Activated CD8-positive, alpha-beta memory T cell treated with anti-CD3 and anti-CD28 coated beads, Interleukin-2, amount 10 ng/mL, durations not matched to agents 7 days and 5 days (primary cell): Measurements from ENCODE around the gene OTOF. TPM values are rescaled to one million over a fixed set of nuclear protein-coding genes. Genes with fewer than 3 reads are reported as not detected.
A peak's percentile ranks its signal among the peaks of the same experiment; 100 is the strongest.

Source experiments
- ATAC-seq: fragments of 150-1000 bp; cut with Tn5 transposase; one replicate; pipeline ENCODE4 v1.10.0; 2021; ENCODE audit warnings: moderate library complexity
- CTCF ChIA-PET: fragments of 350-600 bp; sonication (Branson Sonifier 250); formaldehyde crosslinking; loops from one replicate; lab custom pipeline; 2021; ENCODE audit warnings: antibody characterized with exemption; lab: Charles Lee
- DNase-seq: peaks from one replicate; pipeline ENCODE4 v3.0.0-alpha.2; 2020
- H3K27ac Mint-ChIP-seq: one replicate; pipeline ENCODE4 v1.8.0; 2021; ENCODE audit warnings: mild to moderate bottlenecking, mixed read lengths
- H3K27me3 Mint-ChIP-seq: one replicate; pipeline ENCODE4 v1.8.0; 2021; ENCODE audit warnings: mixed read lengths
- H3K36me3 Mint-ChIP-seq: one replicate; pipeline ENCODE4 v1.8.0; 2021; ENCODE audit warnings: mild to moderate bottlenecking, mixed read lengths
- H3K4me1 Mint-ChIP-seq: one replicate; pipeline ENCODE4 v1.8.0; 2021; ENCODE audit warnings: mixed read lengths
- H3K4me3 Mint-ChIP-seq: one replicate; pipeline ENCODE4 v1.8.0; 2021; ENCODE audit warnings: mild to moderate bottlenecking, moderate library complexity, mixed read lengths
- H3K9me3 Mint-ChIP-seq: one replicate; pipeline ENCODE4 v1.8.0; 2022; ENCODE audit warnings: low read depth, mixed read lengths
- total RNA-seq, 2 experiments: library from RNA; stranded (reverse); gene quantifications; one replicate each; pipeline ENCODE4 v1.2.3, GENCODE V29; 2021

The OTOF gene
- total RNA-seq, 2 experiments from 2014 or later = 35.1 to 115 TPM

DNA sequence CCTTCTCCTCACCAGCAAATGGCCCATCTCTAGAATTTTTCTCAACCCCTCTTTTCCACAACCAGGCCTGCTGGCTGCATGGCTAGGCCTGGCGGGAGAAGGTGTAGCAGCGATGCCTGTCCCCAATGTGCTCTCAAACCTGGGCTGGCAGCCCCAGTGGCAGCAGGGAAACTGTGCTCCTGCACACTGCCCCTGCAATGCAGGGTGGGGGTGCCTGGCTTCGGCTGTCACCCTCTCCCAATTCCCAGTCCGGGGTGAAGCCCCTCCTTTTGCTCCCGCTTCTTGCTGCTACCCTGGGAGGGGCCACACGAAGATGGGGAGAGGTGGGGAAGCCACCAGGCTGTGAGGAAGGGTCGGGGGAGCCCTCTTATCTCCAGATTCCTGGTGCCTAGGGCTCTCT lies 36.1 kb upstream of the OTOF start:
- ATAC-seq = no peak
- no peaks in the 10 kb centered on the region for H3K9me3 Mint-ChIP-seq
- peaks cover 3% of the 10 kb centered on the region for H3K27me3 Mint-ChIP-seq
- H3K4me1 Mint-ChIP-seq = no peaks in the 10 kb centered on the region
- H3K27ac Mint-ChIP-seq = no peak overlapping the region
- no peak overlapping the region for H3K4me3 Mint-ChIP-seq
- H3K36me3 Mint-ChIP-seq = no peaks in the 10 kb centered on the region
- DNase-seq = no peak
- CTCF ChIA-PET = interaction anchor here (0.6 to 1.0 kb wide), 2 partner anchors 10 to 64 kb away, joined by 3 to 5 read pairs; no protein-coding TSS in a partner anchor

DNA sequence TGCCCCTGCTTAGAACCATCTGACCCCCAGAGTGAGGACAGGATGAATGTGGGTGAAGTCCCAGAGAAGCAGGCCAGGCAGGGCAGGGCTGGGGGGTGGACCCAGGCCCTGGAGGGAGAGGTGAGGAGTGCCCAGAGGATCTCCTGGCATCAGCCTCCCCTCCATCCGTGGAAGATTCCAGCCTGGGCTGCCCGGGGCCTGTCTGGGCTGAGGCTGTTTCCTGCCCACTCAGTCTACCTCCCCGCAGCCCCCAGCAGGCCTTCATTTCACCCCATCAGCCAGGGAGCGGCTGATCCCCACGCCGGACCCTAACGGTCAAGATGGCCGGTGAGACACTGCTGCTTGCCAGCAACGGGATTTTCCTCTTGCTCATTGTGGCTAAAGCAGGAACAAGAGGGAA lies 35.3 kb upstream of the OTOF start:
- peaks cover 8% of the 10 kb centered on the region for H3K27me3 Mint-ChIP-seq
- no peaks in the 10 kb centered on the region for H3K36me3 Mint-ChIP-seq
- no peak overlapping the region for H3K27ac Mint-ChIP-seq
- ATAC-seq (no peak), DNase-seq (no peak)
- CTCF ChIA-PET = no interaction called here
- no peak overlapping the region for H3K4me3 Mint-ChIP-seq
- H3K9me3 Mint-ChIP-seq = no peaks in the 10 kb centered on the region
- H3K4me1 Mint-ChIP-seq = no peaks in the 10 kb centered on the region

DNA sequence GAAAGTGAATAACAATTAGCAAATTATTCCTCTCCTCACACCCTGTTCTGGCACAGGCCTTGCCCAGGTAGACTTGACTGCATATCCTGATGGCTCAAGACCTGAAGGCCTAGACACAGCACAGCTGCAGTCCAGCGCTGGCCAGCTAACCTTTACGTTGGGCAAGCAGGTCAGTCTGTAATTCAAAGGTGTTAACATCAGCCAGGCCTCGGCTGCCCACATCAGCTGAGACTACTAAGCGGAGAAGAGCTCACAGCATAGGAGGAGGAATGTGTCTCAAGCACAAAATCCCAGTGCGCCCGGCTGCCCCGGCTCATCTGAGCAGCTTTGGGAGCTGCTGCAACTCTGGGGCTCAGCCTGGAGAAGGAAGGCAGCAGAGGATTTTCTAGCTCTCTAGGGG lies 33.5 kb upstream of the OTOF start:
- H3K36me3 Mint-ChIP-seq = no peaks in the 10 kb centered on the region
- no peak for ATAC-seq
- CTCF ChIA-PET = interaction anchor here (0.9 to 1.9 kb wide), 3 partner anchors 7 to 30 kb away, joined by 3 to 8 read pairs (median 4); no protein-coding TSS in a partner anchor
- H3K4me3 Mint-ChIP-seq = no peak overlapping the region
- H3K9me3 Mint-ChIP-seq = no peaks in the 10 kb centered on the region
- DNase-seq = no peak
- H3K27ac Mint-ChIP-seq = no peak overlapping the region
- H3K4me1 Mint-ChIP-seq = no peaks in the 10 kb centered on the region
- peaks cover 8% of the 10 kb centered on the region for H3K27me3 Mint-ChIP-seq

DNA sequence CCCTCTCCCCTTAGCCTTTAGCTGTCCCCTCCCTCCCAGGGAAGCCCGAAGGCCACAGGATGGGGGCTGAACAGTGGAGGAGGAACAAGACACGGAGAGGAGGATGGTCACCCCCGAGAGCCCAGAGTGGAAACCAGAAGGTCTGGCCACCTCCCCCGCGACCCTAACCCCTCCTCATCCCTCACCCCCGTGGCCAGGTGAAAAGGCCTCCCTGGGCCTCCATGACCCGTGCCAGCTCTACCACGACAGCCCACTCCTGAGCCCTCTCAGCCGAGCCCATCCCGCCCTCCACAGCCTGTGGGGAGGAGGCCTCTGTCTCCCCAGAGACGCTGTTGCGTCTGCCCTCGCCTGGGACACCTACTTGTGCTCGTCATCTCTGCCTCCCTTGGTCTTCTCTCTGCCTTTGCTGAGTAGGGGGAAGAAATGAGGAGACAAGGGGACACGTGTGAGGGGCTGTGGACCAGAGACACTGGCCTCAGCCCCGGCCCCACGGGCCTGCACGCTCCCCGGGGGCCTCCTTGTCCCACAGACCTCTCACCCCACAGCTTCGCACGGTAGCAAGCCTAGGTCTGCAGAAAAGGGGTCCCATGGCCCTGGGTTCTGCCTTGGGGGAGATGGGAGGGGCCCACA lies 32.5 kb upstream of the OTOF start:
- H3K27ac Mint-ChIP-seq = no peak overlapping the region
- DNase-seq = no peak
- no peaks in the 10 kb centered on the region for H3K4me1 Mint-ChIP-seq
- H3K4me3 Mint-ChIP-seq = no peak overlapping the region
- CTCF ChIA-PET = interaction anchor here (1.4 to 1.9 kb wide), 2 partner anchors 8 to 31 kb away, joined by 3 to 8 read pairs; no protein-coding TSS in a partner anchor
- peaks cover 8% of the 10 kb centered on the region for H3K27me3 Mint-ChIP-seq
- no peaks in the 10 kb centered on the region for H3K9me3 Mint-ChIP-seq
- H3K36me3 Mint-ChIP-seq = no peaks in the 10 kb centered on the region
- ATAC-seq = no peak

DNA sequence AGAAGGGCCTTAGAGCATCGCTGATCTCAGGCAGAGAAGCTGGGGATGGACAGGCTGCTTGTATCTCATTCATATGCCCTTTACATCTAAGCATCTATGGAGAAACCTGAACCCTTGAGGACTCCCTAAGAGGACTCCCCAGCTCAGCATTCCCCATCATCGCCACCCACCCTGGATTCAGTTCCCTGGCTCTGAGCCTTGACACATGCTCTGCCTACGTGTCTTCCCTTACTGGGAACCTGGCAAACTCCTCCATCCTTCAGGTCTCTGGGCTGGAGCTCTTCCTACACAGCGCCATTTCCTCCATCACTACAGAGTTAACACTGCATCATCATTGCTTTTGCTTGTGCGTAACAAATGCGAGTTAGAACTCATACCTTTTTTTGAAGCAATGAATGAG lies 31.2 kb upstream of the OTOF start:
- CTCF ChIA-PET = interaction anchor here (0.7 to 0.9 kb wide), 2 partner anchors 11 to 69 kb away, joined by 3 read pairs; no protein-coding TSS in a partner anchor
- Mint-ChIP-seq H3K4me1 (no peaks in the 10 kb centered on the region), H3K4me3 (no peak overlapping the region), H3K36me3 (no peaks in the 10 kb centered on the region), H3K27ac (no peak overlapping the region), H3K9me3 (no peaks in the 10 kb centered on the region), H3K27me3 (peaks cover 8% of the 10 kb centered on the region)
- ATAC-seq (no peak), DNase-seq (no peak)

DNA sequence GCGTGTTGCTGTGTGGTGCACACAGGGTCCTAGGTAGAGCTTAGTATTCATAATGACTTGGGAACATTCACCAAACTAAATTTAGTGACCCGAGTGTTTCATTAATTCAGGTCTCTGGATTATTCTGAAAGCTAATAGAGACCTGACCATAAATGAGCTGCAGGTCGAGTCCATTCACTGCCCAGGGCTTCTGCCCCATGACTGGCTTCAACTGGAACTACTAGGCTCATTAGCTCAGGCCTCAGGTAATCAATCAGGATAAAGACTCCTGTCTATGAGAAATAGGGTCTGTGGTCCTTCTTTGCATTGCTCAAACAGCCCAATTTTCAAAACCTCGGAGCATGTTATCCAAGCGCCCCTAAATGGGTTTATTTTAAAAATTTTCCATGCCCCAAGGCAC lies 30.0 kb upstream of the OTOF start:
- CTCF ChIA-PET = interaction anchor here (0.7 kb wide), 1 partner anchor 70 kb away, joined by 3 read pairs; no protein-coding TSS in a partner anchor
- no peaks in the 10 kb centered on the region for H3K9me3 Mint-ChIP-seq
- DNase-seq = no peak
- H3K27ac Mint-ChIP-seq = no peak overlapping the region
- no peak for ATAC-seq
- H3K4me1 Mint-ChIP-seq = peaks cover 10% of the 10 kb centered on the region
- H3K4me3 Mint-ChIP-seq = no peak overlapping the region
- H3K36me3 Mint-ChIP-seq = no peaks in the 10 kb centered on the region
- H3K27me3 Mint-ChIP-seq = peaks cover 8% of the 10 kb centered on the region

DNA sequence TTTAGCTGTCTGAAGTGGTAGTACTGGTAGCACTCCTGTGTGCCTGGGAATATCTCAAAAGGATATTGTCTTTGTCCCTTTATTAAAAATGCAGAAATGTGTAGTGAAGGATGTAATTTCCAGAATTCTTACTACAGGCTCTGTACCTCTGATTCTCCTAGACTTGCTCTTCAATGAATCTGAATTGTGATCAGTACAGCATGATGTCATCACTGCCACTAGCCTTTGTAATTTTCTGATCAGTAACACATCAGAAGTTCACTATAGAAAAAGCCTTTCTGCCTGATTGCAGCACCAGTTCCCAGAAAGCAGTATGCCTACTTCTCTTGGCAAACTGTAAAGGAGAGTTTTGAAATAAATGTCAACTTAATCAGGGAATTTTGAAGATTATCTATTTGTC lies 29.2 kb upstream of the OTOF start:
- peaks cover 5% of the 10 kb centered on the region for H3K27me3 Mint-ChIP-seq
- no peak overlapping the region for H3K27ac Mint-ChIP-seq
- CTCF ChIA-PET = no interaction called here
- no peaks in the 10 kb centered on the region for H3K36me3 Mint-ChIP-seq
- H3K4me3 Mint-ChIP-seq = no peak overlapping the region
- no peaks in the 10 kb centered on the region for H3K9me3 Mint-ChIP-seq
- H3K4me1 Mint-ChIP-seq = peaks cover 14% of the 10 kb centered on the region
- ATAC-seq (no peak), DNase-seq (no peak)

DNA sequence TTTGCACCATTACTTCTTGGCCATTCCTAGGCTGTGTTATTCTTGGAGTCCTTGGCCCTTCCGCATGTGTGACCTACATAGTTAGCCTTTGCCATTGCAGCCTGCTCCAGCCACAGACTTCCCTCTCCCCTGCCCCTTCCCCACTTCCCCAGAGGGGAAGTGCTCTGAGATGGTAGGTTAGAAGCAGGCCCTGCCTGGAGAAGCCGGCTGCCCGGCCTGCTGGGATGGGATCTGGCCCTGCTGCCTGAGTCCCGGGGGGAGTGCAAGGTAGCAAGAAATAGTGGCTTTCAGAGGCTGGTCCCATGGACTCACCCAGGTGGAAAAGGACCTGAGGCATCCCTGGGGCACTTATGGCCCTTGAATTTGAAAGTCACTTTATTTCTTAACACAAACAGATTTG lies 28.4 kb upstream of the OTOF start:
- Mint-ChIP-seq H3K4me3 (no peak overlapping the region), H3K27me3 (peaks cover 5% of the 10 kb centered on the region), H3K27ac (no peak overlapping the region), H3K9me3 (no peaks in the 10 kb centered on the region), H3K4me1 (peaks cover 14% of the 10 kb centered on the region), H3K36me3 (no peaks in the 10 kb centered on the region)
- CTCF ChIA-PET = no interaction called here
- no peak for DNase-seq
- no peak for ATAC-seq

DNA sequence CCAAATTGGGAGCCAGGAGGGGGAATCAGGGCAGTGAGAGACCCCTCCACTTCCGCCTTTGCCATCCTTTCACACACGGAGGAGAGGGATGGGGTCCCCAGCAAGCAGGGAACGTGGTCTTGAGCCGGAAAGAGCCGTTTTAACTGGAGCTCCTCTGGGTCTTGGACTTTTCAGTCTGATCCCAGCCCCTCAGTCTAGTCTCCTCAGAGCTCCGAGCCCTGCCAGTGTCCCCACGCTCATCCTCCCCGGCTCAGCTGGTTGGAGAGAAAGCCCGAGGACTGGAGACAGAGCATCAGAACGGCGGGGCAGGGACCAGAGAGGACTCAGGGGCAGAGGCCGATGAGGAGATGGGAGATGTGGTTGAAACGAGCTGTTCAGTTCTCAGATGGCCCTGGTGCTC lies 26.1 kb upstream of the OTOF start:
- Mint-ChIP-seq H3K4me1 (peaks cover 14% of the 10 kb centered on the region), H3K27ac (peak overlapping the region; percentile 84), H3K9me3 (no peaks in the 10 kb centered on the region), H3K36me3 (peaks cover 1% of the 10 kb centered on the region), H3K4me3 (peak overlapping the region; percentile 69), H3K27me3 (peaks cover 6% of the 10 kb centered on the region)
- CTCF ChIA-PET = interaction anchor here (0.6 to 5.7 kb wide), 23 partner anchors 8 to 443 kb away, joined by 3 to 41 read pairs (median 4); partner anchors contain the start of gene OTOF
- DNase-seq = no peak
- ATAC-seq = no peak

DNA sequence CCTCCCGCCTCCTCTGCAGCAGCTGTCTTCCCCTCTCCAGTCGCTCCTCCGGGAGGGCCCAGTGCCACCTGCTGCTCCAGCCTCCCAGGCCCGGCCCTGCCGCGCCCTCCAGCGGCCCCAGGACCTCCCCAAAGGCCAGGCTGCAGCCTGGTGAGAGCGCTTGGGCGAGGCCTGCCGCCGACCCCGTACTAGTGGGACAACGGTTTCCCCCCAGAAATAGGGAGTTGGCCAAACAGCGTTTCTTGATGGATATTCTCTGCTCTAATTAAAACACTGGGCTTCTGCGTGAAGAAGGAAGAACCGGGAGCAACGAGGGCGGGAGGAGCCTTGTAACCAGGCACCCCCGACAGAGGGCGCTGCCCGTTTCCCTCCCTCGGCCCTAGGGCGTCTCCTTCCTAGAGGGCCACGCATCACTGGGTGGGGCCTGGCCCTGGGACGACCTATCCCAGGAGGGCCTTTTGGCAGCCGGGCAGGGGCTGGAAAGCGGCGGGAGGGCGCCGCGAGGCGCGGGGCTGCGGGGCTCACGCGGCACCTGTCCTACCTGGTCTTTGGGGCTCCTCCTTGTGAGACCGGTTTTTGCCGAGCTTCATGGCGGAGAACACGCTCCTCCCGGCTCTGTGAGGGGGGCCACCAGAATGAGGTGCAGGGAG lies 25.4 kb upstream of the OTOF start:
- Mint-ChIP-seq H3K4me1 (peaks cover 14% of the 10 kb centered on the region), H3K4me3 (peak overlapping the region; percentile 69), H3K27me3 (peaks cover 3% of the 10 kb centered on the region), H3K9me3 (no peaks in the 10 kb centered on the region), H3K36me3 (peaks cover 1% of the 10 kb centered on the region), H3K27ac (peak overlapping the region; percentile 84)
- DNase-seq = peak; percentile 94
- CTCF ChIA-PET = interaction anchor here (0.6 to 5.7 kb wide), 38 partner anchors 8 to 624 kb away, joined by 3 to 41 read pairs (median 3); partner anchors contain the start of gene OTOF
- peak; percentile 99 for ATAC-seq

DNA sequence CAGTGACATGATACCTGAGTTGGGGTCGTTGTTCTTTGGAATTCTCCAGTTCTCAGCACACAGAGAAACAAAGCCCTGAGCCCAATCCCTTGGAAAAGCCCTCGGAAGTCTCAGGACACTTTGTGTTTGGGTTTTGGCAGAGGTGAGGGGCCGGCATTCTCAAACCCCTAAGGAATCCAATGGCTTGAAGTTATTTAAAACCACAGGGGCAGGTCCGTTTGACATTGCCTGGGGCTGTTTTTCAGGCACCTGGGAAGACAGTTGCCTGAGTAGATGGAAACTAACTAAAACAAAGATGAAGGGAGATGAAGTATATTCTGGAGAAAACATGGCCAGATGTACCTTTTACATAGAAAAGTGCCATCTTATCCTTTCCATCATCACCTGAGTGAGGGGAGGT lies 22.5 kb upstream of the OTOF start:
- no peak for DNase-seq
- CTCF ChIA-PET = interaction anchor here (5.7 kb wide), 1 partner anchor 77 kb away, joined by 41 read pairs; no protein-coding TSS in a partner anchor
- H3K4me3 Mint-ChIP-seq = no peak overlapping the region

DNA sequence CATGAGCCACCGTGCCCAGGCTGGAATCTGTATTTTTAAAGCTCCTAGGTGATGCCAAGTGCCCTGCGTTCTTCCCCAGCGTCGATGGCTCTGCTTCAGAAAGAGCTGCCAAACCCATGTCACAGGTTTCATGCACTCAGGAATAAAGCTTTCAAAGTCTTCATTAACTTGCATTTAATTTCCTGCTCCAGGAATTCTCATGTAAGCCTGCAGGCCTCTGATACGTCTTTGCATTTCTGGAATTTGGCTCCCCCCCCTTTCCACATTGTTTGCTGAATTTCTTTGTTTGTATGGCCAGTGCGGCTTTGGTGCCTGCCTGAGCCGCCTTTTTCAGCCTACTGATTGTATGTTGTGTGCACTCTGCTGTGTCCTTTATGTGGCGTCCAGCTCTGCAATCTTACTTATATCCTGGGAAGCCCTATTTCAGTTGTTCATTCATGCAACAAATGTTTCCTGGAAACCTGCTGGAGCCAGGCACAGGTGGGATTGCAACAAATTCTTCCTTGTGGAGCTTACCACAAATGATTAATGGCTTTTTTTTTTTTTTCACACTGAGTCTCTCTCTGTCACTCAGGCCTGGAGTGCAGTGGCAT lies 17.9 kb upstream of the OTOF start:
- CTCF ChIA-PET = interaction anchor here (1.1 to 1.7 kb wide), 3 partner anchors 8 to 82 kb away, joined by 3 to 6 read pairs (median 5); no protein-coding TSS in a partner anchor

More for the DNA sequence above, 22.5 kb upstream of the OTOF start:
- ATAC-seq = no peak
- H3K9me3 Mint-ChIP-seq = no peaks in the 10 kb centered on the region
- H3K27me3 Mint-ChIP-seq = peaks cover 10% of the 10 kb centered on the region
- H3K27ac Mint-ChIP-seq = no peak overlapping the region
- H3K36me3 Mint-ChIP-seq = peaks cover 2% of the 10 kb centered on the region
- H3K4me1 Mint-ChIP-seq = peaks cover 14% of the 10 kb centered on the region

DNA sequence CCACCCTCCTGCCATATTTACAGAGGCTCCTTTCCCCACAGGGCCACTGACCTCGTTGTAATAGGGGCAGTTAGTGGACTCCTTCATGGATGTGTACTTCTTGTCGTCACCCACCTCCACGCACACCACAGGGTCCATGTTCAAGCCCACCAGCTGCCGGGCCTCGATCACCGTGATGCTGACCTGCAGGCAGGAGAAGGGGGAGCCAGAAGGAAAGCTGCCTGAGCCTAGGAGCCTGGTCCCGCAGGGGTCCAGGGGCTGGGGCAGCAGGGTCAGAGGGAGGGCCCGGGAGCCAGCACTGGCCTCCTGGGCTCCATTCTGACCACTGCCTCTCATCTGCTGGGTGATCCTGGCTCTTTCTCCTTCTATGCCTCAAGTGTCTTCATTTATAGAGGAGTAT lies 17.0 kb upstream of the OTOF start:
- Mint-ChIP-seq H3K4me3 (peak overlapping the region; percentile 75), H3K27me3 (peaks cover 10% of the 10 kb centered on the region), H3K9me3 (no peaks in the 10 kb centered on the region), H3K36me3 (peaks cover 2% of the 10 kb centered on the region), H3K4me1 (peaks cover 15% of the 10 kb centered on the region), H3K27ac (no peak overlapping the region)
- CTCF ChIA-PET = interaction anchor here (1.7 kb wide), 1 partner anchor 9 kb away, joined by 6 read pairs; no protein-coding TSS in a partner anchor
- no peak for DNase-seq
- no peak for ATAC-seq

More for the DNA sequence above, 17.9 kb upstream of the OTOF start:
- Mint-ChIP-seq H3K4me3 (no peak overlapping the region), H3K27me3 (peaks cover 10% of the 10 kb centered on the region), H3K36me3 (peaks cover 2% of the 10 kb centered on the region), H3K27ac (no peak overlapping the region), H3K4me1 (peaks cover 15% of the 10 kb centered on the region), H3K9me3 (no peaks in the 10 kb centered on the region)
- DNase-seq (no peak), ATAC-seq (no peak)
